ENCODE results near the gene CEP112. TPM values are rescaled to one million over a fixed set of nuclear protein-coding genes. Genes with fewer than 3 reads are reported as not detected.

CEP112 gene
- total and polyA plus RNA-seq, 8 donors = 15.1 to 23.8 (median 19.7) TPM

- Histone ChIP-seq H3K4me3 (no peak overlapping the region), H3K27ac (no peak overlapping the region), H3K4me1 (peaks cover 12 to 23% of the 10 kb centered on the region in 2 donors), H3K27me3 (no peaks in the 10 kb centered on the region), H3K9me3 (no peaks in the 10 kb centered on the region), H3K36me3 (no peaks in the 10 kb centered on the region)
- ATAC-seq = no peak
- TF ChIP-seq CTCF (IDR thresholded peaks at IDR 0.05) = no peak
- intact Hi-C loops (cut with DNase I) = no loop called here
- no peak for DNase-seq
Observed at GRCh38 chr17:65749479-65749878, 442.5 kb downstream of the CEP112 start.

GRCh38 chr17:65745241-65745640 lies 446.7 kb downstream of the CEP112 start:
- TF ChIP-seq CTCF (IDR thresholded peaks at IDR 0.05) = no peak
- no peak overlapping the region for H3K4me3 ChIP-seq
- peaks cover 6 to 16% of the 10 kb centered on the region in 2 donors for H3K4me1 ChIP-seq
- no peaks in the 10 kb centered on the region for H3K36me3 ChIP-seq
- no peaks in the 10 kb centered on the region for H3K27me3 ChIP-seq
- intact Hi-C loops (cut with DNase I) = no loop called here
- H3K27ac ChIP-seq = no peak overlapping the region
- ATAC-seq = no peak
- no peaks in the 10 kb centered on the region for H3K9me3 ChIP-seq
- no peak for DNase-seq

GRCh38 chr17:65743308-65743655 lies 448.7 kb downstream of the CEP112 start:
- Histone ChIP-seq H3K27me3 (no peaks in the 10 kb centered on the region), H3K4me3 (no peak overlapping the region), H3K27ac (peak overlapping the region in 1 of 2 donors; percentile 6), H3K9me3 (peaks cover 0 to 7% of the 10 kb centered on the region in 2 donors), H3K4me1 (peaks cover 6 to 11% of the 10 kb centered on the region in 2 donors), H3K36me3 (no peaks in the 10 kb centered on the region)
- intact Hi-C loops (cut with DNase I) = no loop called here
- DNase-seq (no peak), ATAC-seq (peak; percentile 25)
- TF ChIP-seq CTCF (IDR thresholded peaks at IDR 0.05) = no peak

- ATAC-seq = peak; percentile 88
- no peak for DNase-seq
- H3K9me3 ChIP-seq = peaks cover 0 to 7% of the 10 kb centered on the region in 2 donors
- peaks cover 6 to 11% of the 10 kb centered on the region in 2 donors for H3K4me1 ChIP-seq
- peak overlapping the region; percentile 6 to 19 for H3K27ac ChIP-seq
- intact Hi-C loops (cut with DNase I) = no loop called here
- TF ChIP-seq CTCF (IDR thresholded peaks at IDR 0.05) = no peak
- no peaks in the 10 kb centered on the region for H3K36me3 ChIP-seq
- no peak overlapping the region for H3K4me3 ChIP-seq
- no peaks in the 10 kb centered on the region for H3K27me3 ChIP-seq
Observed at GRCh38 chr17:65742403-65743307, 449.3 kb downstream of the CEP112 start.

- ATAC-seq (no peak), DNase-seq (no peak)
- Histone ChIP-seq H3K9me3 (peaks cover 0 to 7% of the 10 kb centered on the region in 2 donors), H3K4me1 (peaks cover 6 to 11% of the 10 kb centered on the region in 2 donors), H3K27me3 (no peaks in the 10 kb centered on the region), H3K27ac (no peak overlapping the region), H3K4me3 (no peak overlapping the region), H3K36me3 (no peaks in the 10 kb centered on the region)
- no peak for TF ChIP-seq CTCF (IDR thresholded peaks at IDR 0.05)
- intact Hi-C loops (cut with DNase I) = no loop called here
Observed at GRCh38 chr17:65741710-65742109, 450.2 kb downstream of the CEP112 start.

Data from left lung (tissue), 10 donors.